SIG-M5 (cell line): ENCODE data around the gene ANO2.
"Not testable (repeated sequence)": the region's sequence is repeated elsewhere in the genome, so short reads cannot be mapped to it uniquely, and the experiment has no call there.

Source experiments
- DNase-seq: peaks from one replicate; lab custom pipeline; 2025; lab: John Stamatoyannopoulos, UW

The ANO2 gene

DNA sequence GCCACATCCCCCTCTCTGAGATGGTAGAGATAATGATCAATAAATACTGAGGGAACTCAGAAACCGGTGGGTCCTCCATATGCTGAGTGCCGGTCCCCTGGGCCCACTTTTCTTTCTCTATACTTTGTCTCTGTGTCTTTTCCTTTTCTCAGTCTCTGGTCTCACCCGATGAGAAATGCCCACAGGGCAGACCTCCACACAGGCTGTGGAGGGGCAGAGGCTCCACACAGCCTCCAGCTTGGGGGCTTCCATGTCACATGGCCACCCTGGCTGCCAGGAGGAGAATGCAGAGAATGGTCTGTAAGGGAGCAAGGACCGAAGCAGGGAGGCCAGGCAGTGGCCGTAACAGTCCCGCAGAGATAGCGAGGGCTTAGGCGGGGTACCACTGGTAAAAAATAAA is 407.3 kb downstream of the ANO2 start:
- no peak for DNase-seq

DNA sequence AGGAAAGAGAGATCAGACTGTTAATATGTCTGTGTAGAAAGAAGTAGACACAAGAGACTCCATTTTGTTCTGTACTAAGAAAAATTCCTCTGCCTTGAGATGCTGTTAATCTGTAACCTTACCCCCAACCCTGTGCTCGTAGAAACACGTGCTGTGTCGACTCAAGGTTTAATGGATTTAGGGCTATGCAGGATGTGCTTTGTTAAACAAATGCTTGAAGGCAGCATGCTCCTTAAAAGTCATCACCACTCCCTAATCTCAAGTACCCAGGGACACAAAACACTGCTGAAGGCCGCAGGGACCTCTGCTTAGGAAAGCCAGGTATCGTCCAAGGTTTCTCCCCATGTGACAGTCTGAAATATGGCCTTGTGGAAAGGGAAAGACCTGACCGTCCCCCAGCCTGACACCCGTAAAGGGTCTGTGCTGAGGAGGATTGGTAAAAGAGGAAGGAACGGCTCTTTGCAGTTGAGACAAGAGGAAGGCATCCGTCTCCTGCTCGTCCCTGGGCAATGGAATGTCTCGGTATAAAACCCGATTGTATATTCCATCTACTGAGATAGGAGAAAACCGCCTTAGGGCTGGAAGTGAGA is 407.9 kb downstream of the ANO2 start:
- DNase-seq = not testable (repeated sequence)

DNA sequence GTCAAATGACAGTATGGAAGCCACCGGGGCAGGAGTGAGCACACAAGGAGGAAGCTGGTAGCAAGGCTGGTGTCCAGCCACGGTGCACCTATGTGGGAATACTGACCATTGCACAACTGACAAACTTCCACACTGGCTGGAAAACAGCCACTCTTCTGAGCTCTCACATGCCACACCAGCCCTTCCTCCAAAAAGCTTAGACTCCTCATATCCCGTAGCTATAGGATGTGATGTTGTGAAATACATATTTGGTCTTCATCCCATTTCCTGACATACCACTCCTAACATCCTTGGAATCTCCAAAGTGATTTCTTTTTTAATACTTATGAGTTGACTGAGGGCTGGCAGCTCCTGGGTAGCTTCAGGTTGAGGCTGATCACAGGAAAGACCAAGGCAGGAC is 409.5 kb downstream of the ANO2 start:
- DNase-seq = no peak

DNA sequence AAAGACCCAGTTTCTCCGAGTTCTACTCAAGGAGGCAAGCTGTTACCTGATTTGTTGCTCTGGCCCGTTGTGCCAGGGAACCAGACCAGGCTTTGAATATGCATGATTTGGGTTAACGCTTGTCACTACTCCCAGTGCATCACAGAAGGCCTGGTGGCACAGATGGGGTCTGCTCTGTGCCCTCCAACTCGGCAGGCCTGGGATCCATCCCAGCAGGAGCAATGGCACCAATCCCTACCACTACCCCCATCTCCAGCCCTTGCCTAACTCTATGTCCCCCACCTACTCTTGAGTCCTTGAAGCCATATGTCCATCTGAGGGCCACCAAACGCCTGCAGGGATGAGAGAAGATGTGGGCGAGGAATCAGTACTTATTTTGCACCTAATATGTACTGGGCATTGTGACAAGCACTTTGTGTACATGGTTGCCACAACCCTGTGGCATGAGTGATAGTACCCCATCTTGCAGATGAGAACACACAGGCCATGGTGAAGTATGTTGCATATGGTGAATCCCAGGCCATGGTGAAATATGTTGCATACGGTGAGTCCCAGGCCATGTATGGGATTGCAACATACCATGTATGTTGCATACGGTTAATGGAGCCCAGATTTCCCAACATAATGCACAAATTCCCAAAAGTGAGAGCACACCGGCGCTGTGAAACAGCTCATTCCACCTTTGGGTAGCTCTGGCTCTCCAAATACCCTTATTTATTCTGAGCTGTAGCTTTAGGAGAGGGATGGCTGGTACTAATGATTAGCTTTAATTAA is 410.4 kb downstream of the ANO2 start:
- no peak for DNase-seq

DNA sequence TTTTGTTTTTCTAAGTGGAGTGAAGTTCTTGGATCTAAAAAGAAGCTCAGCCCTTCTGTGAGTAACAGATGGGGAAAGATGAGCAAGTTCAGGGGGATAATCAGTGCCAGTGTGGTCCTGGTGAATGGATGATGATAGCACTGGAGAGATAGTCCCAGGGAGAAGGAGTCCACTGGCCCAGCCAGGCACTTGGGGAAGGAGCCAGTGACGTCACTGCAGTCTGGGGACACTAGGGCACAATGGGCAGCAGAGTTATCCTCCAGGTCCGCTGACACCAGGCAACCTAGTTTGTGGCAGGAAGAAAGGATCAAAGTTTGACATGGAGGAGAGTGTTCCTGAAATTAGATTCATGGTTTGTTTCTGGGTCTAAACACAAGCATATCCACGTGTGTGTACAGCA is 411.7 kb downstream of the ANO2 start:
- no peak for DNase-seq

DNA sequence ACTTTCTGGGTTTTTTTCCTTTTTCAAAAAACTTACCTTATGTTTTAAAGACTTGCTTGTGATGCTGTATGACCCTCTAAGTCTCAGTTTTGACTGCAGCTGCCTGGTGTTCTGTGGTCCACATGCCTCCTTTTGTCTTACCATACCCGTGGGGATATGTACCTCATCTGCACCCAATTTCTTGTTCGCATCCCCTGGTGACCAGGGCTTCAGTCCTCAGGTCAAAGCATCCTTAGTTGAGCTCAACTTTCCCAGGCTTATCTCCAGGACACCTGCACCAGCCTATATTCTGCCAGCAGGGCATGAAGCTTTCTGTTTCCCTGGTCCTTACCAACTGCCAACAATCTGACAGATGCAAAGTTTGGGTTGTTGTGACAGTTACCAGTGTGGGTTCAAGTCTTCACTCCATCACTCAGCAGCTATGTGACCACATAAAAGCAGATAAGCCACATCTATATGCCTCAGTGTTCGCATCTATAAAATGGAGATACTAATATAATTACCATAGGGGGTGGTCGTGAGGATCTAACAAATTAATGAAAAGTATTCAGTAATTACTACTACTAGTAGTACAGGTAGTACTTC is 419.2 kb downstream of the ANO2 start:
- no peak for DNase-seq

DNA sequence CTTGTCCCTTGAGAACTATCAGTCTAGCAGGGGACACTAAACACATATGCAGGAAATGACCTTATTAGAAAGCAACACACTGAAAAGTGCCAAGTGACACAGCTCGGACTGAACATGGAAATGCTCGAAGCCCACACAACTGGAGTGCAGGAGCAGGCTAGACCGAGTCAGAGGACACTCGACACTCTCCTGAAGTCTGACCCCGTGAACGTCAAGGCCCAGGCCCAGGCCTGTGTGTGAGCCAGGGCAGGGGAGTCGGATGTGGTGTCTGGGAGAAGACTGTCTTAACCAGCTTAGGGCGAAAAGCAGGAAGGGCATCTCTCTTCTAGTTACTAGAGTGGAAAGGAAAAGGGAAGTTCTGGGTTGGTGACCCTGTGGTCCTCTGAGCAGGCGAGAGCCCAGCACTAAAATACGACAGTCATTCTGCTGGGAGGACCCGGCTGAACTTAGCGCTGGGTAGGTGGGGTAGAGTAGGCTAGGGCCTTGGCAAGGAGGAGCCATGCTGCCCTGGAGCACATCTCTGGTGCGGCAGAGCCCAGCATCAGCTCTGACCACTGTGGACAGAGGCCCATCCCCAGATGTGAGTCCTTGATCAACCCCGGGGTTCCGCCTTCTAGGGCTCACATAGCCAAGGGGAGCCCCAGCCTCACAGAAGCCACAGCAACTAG is 420.2 kb downstream of the ANO2 start:
- no peak for DNase-seq

DNA sequence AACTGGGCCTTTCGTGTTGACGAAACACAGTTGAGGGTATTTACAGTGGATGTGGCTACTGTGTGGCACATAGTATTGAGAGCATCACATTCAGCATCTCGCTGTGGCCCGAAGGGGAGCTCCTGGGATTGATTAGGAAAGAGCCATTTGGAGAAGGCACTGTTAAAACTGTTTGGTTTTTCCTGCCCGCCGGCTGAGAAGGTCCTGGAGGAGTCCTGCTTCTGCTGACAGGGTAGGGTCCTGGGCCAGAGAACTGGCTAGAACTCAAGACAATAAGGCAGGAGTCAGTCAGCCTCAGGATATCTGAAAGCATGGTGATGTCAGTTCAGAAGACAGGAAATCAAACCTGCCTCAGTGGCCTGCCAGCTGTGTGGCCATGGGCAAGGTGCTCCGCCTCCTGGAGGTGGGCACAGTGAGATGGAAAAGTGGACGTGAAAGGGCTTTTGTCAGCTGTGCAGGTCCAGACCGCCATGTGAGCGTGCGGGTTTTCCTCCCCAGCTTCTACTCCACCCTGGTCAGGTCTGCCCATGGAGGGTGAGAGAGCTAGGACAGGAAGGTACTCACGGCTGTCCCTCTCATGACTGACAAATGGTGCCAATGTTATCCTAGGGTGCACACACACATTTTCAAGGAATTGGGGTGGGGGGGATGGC is 420.8 kb downstream of the ANO2 start:
- no peak for DNase-seq

DNA sequence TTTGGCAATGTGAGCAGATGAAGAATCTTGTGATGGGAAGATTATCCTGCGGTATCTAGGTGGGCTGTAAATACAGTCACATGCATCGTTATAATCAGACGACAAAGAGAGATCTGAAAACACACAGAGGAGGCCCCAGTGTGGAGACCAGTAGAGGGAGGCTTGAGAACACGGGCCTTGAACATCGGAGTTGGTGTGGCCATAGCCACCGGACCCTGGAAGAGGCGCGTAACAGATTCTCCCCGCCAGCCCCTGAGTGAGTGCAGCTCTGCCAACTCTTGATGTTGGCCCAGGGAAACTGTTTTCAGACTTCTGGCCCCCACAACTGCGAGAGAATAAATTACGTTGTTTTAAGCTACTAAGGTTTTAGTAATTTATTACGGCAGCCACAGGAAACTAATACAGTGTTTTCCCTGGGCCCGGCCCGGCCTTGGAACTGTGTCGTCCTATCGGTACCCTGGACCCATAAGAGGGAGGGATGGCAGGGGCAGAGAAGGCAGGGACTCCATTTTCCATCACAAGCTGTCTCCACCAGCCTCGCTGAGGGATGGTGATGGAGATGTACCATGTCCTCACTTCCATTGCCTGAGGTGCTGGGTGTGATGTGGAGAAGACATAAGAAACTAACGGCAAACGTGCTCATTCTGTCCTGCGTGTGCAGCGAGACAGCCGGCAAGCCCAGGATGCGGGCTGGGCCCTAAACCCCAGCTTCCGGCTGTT is 421.5 kb downstream of the ANO2 start:
- no peak for DNase-seq

DNA sequence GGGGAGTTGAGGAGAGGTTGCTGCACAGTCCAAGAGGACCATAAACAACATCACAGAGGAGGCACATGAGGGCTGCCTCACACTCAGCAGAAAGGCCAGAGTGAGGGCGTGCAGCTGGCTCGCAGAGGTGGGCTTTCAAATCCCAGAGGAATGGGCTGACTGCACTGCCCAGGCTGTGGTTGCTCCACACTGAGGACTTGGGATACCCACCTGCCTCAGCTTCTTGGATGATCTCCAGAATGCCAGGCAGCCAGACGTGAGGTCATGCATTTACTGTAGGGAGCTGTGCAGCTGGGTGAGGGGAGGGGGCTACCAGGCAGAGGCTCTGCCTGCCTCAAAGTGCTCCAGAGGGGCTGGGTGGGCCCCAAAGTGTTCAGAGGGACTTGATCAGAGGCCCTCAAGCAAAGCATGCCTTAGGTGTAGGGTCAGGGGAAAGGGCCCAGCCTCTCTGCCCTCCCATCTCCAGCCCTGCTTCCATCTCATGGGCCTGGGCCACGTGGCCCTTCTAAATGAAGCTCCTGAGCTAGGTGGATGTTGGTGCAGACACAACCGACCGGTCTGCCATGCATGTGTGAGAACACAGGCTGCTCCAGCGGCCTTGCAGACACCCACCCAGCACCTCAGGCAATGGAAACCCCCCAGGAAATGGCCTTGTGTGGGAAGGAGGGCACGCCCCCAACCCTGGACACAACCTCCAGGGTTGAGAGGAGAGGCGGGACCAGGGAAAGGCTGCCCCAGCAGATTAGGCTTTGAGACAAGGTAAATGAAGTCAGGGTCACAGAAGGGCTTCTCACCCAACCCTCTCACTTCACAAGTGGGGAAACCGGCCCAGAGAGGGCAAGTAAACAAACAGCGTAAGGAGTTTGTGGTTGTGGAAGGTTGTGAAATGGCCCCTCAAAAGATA is 422.4 kb downstream of the ANO2 start:
- DNase-seq = no peak

DNA sequence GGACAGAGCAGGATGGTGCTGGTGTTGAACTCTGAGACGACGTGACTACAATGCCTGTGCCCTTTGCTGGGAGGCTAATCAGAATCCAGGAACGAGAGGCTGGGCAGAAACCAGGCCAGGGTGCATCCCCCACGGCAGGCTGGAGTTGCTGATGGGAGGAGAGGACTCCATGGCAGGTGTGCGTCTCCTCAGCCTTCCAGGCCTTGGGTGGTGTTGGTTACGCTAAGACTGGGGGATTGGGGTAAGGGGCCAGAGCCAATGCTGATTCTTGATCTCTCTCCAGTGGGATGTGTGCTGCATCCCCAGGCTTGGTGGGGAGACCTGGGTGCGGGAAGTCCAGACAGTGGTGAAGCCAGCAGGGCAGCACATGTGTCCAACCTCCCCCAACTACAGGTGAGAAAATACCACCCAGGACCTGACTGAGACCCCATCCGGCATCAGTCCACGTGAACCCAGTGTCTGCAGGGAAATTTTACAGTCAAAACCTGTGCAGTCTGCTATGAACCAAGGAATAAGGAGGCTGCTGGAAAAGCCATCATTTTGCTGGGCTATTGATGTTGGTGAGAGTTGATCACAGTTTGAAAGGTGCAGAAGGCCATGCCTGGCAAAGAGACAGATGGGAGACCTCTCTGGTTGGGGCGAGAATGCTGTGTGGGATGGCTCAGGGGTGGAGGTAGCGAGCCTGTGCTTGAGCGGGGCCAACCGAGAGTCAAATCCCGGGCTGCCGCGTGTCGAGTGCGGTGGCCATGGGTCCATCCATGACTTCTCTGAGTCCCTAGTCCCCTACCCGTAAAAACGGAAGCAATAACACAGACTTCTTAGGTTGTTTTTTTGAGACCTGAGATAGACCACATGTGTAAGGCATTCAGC is 423.4 kb downstream of the ANO2 start:
- no peak for DNase-seq

DNA sequence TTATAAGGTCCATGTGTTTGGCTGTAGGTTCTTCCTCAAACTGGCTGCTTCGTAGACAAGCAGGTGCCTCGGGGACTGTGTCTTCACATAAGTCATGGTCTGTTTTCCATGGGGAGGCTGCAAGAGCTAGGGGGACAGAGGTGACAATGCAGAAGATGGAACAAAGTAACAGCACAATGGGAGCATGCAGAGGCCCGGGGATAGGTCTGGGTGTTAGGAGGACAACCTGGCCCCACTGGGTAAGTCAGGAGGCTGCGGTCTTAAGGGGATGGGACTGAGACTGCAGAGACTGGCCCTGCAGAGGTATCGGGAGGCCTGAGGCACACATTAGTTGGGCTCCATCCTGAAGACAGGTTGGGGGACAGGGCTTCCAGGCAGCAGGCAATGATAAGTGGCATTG is 424.2 kb downstream of the ANO2 start:
- no peak for DNase-seq

DNA sequence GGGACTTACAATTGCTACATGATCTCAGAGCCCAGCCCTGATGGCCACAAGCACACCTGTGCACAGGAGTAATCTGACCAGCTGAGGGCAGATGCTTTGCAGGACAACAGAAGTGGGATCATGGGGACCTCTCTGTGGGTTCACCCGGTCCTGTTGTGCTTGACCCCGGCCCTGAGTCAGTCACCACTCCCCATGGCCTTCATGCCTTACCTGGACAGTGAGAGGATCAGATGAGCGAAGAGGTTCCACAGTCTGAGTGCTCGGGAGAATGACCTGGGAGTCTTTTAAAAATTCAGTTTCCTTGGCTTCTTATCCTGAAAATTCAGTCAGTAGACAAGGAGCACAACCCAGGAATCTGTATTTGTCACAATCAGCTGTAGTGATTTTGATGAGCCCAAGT is 425.0 kb downstream of the ANO2 start:
- DNase-seq = no peak

DNA sequence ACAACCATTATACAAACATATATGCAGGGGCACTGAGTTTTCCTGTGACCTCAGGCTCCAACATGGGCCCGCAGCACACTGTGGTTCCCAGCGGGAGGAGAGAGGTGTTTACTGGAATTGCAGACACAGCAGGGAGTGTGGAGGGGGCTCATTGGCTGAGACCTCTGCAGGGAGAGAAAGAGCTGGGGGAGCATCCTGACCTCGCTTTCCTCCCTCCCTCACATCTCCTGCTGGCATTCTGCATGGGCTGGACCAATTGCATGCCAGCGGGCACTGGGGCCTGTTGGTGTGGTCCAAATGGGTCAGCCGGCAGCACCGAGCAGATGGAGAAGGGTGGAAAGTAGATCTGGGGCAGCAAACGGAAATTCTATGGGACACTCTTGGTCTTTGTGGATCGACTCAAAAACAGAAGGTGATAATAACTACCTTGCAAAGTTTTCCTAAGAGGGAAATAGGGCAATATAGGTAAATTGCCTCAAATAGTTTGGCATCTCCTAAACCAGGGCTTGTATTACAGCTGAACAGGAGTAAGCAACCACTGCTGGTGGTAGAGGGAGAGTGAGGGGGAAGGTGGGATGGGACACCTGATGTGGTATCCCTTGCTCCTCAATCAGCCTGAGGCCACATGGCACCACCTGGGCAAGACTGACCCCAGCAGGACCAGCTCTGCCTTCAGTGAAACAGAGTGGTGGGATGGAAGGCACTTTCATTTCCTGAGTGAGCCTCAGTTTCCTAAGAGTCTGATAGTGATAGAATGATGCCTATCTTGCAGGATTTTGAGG is 426.3 kb downstream of the ANO2 start:
- no peak for DNase-seq

DNA sequence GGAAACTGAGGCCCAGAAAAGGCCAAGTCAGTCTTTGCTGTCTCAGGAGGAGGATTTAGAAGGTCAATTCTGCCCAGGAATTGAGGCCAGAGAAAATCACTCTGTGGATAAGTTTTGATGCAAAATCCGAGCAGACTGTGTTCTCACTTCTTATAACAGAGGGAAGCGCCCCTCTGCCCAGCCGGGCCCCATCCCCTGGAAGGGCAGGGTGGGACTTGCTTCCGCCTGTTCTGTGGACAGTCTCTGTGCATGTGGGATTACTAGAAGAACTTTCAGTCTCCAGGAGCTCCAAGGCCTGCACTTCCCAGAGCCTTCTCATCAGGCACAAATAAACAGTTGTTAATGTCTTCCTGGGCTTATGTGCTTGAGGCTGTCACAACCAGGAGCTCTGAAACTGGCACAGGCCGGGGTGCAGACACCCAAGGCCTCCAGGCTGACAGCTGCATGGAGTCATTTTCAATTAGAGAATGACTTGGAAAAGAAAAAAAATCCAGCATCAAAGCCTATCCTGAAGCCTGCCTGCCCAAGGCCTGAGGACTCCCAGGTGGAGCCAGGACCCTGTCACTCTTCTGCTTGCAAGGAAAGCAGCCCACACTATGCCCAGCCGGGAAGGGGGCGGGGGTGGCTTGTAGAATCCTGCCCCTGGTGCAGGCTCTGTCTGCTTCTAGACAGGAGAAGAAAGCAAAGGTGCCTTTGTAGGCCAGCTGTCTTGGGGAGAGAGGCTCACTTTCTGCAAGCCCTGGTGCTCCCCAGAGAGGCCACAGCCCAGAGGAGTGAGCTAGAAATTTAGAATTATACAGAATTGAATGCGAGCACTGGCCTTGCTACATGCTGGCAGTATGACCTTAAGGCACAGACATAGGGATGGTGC is 428.5 kb downstream of the ANO2 start:
- no peak for DNase-seq

DNA sequence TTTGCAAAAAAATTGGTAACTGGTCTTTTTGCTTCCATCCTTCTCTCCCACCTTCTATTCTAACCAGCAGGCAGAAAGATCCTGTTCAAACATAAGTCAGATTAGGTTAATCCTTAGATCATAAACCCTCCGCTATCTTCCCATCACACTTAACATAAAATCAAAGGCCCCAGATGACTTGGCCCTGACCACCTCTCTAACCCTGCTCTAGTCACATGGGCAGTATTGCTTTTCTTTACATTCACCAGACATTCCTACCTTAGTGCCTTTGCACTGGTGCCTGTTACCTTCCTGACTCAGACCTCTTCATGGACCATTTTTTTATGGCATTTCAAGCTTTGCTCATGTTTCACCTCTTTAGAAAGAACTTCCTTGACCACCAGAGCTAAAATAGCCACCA is 429.6 kb downstream of the ANO2 start:
- no peak for DNase-seq

DNA sequence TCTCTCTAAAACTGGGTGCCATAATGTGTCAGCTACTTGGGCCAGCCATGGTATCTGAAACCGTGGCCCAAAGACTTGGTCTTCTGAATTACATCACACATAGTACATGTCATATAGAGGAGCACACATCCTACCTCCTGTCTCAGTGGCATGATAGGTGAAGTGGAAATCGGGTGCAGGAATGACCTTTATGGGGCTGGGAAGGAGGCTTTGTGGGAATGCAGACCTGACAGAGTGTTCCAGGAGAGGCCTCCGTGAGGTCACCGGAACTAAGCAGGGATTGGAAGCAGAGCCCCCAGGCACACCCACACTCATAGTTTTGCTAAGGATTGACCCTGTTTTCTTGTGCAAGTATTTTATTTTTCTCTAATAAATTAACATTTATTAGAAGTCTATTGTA is 430.5 kb downstream of the ANO2 start:
- no peak for DNase-seq

DNA sequence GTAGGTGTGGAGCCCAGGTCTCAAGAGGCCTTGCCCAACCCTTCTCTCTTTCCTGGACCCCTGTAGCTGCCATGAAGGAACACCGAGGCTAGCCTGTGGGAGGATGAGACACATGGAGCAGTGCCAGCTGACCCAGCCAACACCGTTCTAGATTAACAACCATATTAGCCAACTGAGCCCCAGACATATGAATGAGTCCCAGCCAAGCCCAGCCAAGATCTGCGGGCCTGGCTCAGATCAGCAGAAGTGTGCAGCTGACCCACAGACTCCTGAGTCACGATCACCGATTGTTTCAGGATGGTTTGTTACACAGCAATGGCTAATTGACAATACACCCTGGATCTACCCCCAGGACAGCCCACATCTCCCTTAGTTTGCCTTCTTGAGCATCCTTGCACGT is 431.0 kb downstream of the ANO2 start:
- no peak for DNase-seq
